ENCODE measurements around the gene MYO1B. TPM values are rescaled to one million over a fixed set of nuclear protein-coding genes. Genes with fewer than 3 reads are reported as not detected.

Gene MYO1B
- total RNA-seq, 1 donor from 2014 or later, result 67.7 TPM

GRCh38 chr2:191436368-191437055 lies 191.3 kb downstream of the MYO1B start:
- Mint-ChIP-seq H3K4me3 (no peak overlapping the region), H3K36me3 (no peaks in the 10 kb centered on the region), H3K27ac (no peak overlapping the region), H3K9me3 (no peaks in the 10 kb centered on the region), H3K27me3 (no peaks in the 10 kb centered on the region), H3K4me1 (ENCODE audit: unreplicated experiment) (peaks cover 2% of the 10 kb centered on the region)
- TF ChIP-seq CTCF (conservative IDR thresholded peaks at IDR 0.05), result no peak
- no peak for DNase-seq (ENCODE audit: extremely low spot score, unreplicated experiment)

- Mint-ChIP-seq H3K36me3 (no peaks in the 10 kb centered on the region), H3K27me3 (no peaks in the 10 kb centered on the region), H3K4me3 (no peak overlapping the region), H3K4me1 (ENCODE audit: unreplicated experiment) (peaks cover 7% of the 10 kb centered on the region), H3K9me3 (no peaks in the 10 kb centered on the region), H3K27ac (no peak overlapping the region)
- TF ChIP-seq CTCF (conservative IDR thresholded peaks at IDR 0.05), result no peak
- DNase-seq (ENCODE audit: extremely low spot score, unreplicated experiment), result no peak
Observed at GRCh38 chr2:191439481-191439880, 194.3 kb downstream of the MYO1B start.

- peak overlapping the region; percentile 22 for H3K27ac Mint-ChIP-seq
- TF ChIP-seq CTCF (conservative IDR thresholded peaks at IDR 0.05), result no peak
- no peaks in the 10 kb centered on the region for H3K9me3 Mint-ChIP-seq
- H3K4me1 Mint-ChIP-seq (ENCODE audit: unreplicated experiment), result peaks cover 7% of the 10 kb centered on the region
- H3K4me3 Mint-ChIP-seq, result no peak overlapping the region
- no peak for DNase-seq (ENCODE audit: extremely low spot score, unreplicated experiment)
- H3K27me3 Mint-ChIP-seq, result no peaks in the 10 kb centered on the region
- H3K36me3 Mint-ChIP-seq, result no peaks in the 10 kb centered on the region
Observed at GRCh38 chr2:191441496-191442214, 196.5 kb downstream of the MYO1B start.

GRCh38 chr2:191443446-191443845 lies 198.2 kb downstream of the MYO1B start:
- peaks cover 7% of the 10 kb centered on the region for H3K4me1 Mint-ChIP-seq (ENCODE audit: unreplicated experiment)
- H3K9me3 Mint-ChIP-seq, result no peaks in the 10 kb centered on the region
- no peak for TF ChIP-seq CTCF (conservative IDR thresholded peaks at IDR 0.05)
- no peaks in the 10 kb centered on the region for H3K36me3 Mint-ChIP-seq
- no peak for DNase-seq (ENCODE audit: extremely low spot score, unreplicated experiment)
- no peak overlapping the region for H3K27ac Mint-ChIP-seq
- no peak overlapping the region for H3K4me3 Mint-ChIP-seq
- H3K27me3 Mint-ChIP-seq, result no peaks in the 10 kb centered on the region

GRCh38 chr2:191446910-191447309 lies 201.7 kb downstream of the MYO1B start:
- no peak for TF ChIP-seq CTCF (conservative IDR thresholded peaks at IDR 0.05)
- no peaks in the 10 kb centered on the region for H3K36me3 Mint-ChIP-seq
- H3K27ac Mint-ChIP-seq, result no peak overlapping the region
- no peaks in the 10 kb centered on the region for H3K27me3 Mint-ChIP-seq
- no peak overlapping the region for H3K4me3 Mint-ChIP-seq
- no peaks in the 10 kb centered on the region for H3K9me3 Mint-ChIP-seq
- no peak for DNase-seq (ENCODE audit: extremely low spot score, unreplicated experiment)
- H3K4me1 Mint-ChIP-seq (ENCODE audit: unreplicated experiment), result peaks cover 1% of the 10 kb centered on the region
